NCI-H1048 (cell line): ENCODE data around the gene SEC14L6.

Source experiments
- DNase-seq: peaks from one replicate; lab custom pipeline; 2025; lab: John Stamatoyannopoulos, UW

SEC14L6 gene

DNA sequence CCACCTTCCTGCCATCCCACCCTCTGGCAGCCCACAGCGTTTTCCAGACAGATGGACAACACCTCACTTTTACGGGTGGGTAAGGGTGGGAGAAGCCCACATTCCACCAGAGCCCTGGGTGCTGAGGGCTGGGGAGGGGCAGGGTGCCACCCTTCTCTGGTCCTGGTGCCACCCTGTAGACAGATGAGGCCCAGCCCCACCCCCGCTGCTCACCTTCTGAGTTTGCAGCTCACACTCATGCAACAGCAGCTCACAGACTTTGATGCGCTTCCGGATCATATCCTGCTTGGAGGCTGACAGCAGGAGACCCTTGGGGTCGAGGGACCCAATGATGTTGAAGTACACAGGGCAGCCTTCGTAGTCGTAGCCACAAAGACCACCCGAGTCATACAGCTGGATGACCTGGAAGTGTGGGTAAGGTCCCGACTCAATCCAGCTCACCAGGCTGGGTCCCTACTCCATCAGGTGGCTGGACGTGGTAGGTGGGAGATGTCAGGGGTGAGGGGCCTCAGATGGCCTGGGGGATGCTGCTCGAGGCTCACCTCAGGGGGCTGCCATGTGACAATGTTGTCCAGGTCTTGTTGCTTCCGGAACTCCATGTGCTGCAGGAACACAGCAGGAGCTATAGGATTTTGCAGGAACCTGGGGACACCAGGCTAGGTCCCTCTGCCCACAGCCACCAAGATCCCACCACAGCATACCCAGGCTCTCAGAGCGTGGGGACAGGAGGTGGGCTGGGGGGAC, 51.3 kb downstream of the SEC14L6 start:
- no peak for DNase-seq

DNA sequence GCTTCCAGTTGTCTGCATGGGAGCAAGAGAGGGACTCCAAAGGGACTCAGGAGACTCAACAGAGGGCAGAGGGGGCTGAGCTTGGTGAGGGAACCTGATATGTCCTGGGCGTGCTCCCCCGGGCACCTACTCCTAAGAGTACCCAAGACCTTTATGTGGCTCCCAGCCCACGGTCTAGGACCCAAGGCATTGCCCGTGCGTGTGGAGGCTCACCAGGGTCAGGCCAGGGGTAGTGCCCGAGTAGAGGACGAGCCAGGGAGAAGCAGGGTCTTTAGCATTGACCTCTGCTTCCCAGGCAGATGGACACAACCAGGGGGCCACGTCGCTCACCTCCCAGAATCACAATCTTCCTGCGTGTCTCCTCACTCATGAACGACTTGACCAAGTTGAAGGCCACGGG, 54.4 kb downstream of the SEC14L6 start:
- no peak for DNase-seq

DNA sequence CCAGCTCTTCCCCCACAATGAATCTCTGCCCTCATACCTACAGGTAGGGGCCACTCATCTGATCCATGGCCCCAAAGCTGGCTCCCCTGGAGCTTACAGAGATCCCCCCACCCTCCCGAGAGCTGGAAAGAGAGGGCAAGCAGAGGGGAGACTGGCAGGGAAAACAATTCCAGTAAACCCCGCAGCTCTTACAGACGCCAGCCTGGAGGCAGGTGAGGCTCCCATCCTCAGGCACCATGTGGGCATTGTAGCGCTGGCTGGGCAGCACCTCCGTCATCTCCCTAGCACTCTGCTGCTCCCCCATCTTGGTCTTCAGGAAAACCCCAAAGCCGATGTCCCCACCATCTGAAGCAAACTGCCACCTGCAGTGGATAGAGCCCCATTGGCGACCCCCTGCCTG, 55.2 kb downstream of the SEC14L6 start:
- DNase-seq: no peak

DNA sequence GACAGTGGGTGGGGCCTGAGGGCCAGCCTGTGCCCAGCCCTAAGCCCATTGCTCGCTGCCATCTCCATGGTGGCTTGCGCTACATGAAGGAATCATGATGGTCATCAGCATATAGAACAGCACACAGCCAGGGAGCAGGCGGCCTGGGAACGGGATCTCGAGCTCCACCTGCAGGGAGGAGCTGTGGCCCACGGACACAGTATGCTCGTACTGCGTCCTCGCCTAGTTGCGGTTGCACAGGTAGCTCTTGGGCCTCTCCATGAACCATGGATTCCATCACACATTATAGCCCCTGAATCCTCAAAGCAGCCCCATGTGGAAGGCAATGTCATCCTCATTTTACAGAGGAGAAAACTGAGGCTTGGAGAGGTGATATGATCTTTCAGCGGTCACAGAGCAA, 56.1 kb downstream of the SEC14L6 start:
- DNase-seq: no peak

DNA sequence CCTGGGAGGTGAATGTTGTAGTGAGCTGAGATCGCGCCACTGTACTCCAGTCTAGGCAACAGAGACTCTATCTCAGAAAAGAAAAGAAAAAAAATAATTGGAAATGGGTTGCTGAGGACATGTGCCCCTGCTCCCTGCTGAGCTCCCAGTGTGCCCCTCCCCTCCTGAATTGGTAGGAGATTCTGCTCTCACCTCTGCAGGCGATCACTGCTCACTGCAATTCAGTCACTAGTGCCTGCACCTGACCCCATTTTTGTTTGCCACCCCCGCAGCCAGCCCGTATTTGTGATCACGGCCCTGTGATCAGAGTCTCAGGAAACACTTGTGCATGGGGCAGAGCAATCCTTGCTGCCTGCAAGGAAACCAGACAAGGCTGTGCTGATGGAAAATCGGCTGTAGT, 58.4 kb downstream of the SEC14L6 start:
- DNase-seq: no peak

DNA sequence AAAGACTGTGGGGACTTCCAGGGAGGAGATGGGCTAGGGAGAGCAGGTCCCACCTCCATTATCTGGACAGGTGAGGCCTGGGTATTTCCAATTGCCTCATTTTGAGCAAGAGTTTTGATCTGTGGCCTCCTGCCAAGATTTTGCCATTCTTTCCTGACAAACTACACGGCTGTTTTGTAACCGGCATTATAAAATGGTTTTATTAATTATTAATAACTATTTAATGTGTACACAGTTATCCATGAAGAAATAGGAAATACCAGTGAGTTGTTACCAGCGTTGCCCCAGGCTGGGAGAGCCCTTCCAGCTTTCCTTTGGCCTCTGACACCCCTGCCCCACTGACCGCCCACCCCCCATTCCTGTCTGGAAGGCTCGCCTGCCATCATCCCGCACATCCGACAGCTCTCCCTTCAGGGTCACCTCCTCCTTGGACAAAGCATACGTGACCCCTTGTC, 59.9 kb downstream of the SEC14L6 start:
- DNase-seq: no peak

DNA sequence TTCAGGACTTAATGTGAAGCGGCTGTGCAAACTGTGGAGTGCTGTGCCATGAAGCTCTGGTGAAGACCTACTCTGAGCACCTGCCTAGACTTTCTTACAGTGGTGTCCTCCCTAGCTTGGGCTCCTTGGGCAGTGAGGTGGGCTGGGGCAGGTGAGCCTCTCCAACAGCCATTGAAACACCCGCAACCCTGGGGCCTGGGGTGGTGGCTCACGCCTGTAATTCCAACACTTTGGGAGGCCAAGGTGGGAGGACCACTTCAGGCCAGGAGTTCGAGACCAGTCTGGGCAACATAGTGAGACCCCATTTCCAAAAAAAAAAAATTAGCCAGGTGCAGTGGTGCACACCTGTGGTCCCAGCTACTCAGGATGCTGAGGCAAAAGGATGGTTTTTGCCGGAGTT, 60.4 kb downstream of the SEC14L6 start:
- DNase-seq: no peak

DNA sequence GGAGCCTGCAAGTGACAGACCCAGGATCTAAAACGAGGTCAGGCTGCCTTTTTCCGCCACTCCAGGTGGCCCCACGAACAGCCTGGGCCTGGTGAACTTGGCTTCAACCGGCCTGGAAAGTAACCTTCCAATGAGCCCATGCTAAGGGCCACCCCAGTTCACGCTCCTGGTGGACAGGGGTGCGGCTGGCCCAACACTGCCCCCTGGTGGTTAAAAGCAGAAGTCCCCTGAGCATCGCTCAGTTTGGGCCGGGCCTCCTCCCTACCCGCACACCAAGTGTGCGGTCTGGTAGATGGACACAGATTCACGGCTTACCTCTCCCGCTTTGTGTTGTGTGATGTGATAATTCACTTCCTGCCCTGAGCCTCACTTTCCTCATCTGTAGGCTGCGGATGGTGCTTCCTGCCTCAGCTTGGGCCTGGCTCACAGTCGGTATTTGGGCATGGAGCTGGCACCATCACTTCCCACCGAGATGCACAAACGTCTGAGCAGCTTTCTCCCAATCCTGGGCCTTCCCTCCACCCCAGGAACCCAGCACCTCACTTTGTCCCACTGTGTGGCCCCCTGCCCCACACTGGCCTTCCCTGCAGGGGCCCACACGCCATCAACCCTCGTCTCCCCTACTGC, 61.1 kb downstream of the SEC14L6 start:
- no peak for DNase-seq

DNA sequence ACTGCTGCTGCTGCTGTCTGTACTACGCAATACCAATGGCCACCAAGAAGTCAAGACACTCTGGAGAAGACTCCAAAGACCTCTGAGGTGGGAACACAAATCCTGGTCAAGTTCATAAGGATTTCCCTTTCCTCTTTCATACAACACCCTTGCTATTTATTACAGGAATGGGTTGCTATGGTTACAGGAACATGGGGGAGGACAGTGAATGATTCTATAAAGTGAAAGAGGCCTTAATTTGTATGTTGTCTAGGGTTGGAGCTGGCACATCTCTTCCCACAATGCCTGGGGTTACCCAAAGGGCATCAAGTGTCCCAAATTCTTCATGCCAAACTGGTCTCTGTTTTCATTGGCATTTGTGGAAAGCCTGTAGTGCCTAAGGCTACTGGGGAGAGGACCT, 63.4 kb downstream of the SEC14L6 start:
- DNase-seq: no peak

DNA sequence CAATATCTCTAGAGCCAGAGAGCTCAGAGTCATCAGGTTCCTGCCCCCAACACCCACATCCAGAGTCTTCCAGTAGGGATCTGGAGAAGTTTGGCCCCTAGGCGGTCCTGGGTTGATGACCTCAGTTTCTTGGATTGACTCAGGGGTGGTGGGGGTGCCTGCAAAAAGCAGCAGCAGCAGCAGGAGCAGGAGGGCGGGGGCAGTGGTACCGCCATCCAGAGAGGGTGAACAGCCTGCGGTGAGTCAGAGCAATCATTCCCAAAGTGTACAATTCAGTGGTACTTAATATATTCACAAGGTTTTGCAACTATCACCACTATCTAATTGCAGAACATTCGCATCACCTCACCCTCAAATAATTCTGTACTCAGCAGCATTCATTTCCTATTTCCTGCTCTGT, 64.8 kb downstream of the SEC14L6 start:
- no peak for DNase-seq

DNA sequence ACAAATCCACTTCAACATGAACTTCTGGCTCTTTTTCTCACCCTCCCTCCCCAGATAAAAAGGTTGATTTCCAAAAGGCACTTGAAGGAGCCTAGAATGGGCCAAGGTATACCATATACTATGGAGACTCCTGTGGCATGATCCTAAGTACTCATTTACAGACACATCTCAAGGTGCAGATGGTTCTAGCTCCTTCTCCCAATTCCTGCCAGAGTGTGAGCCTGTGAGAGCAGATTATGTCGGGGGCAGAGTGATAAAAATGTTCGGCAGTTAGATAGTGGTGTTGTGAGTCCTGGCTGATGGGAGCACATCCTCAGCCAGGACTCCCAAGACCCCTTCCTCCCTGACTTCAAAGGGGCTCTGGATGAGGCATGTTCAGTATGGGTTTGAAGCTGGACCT, 66.6 kb downstream of the SEC14L6 start:
- DNase-seq: no peak

DNA sequence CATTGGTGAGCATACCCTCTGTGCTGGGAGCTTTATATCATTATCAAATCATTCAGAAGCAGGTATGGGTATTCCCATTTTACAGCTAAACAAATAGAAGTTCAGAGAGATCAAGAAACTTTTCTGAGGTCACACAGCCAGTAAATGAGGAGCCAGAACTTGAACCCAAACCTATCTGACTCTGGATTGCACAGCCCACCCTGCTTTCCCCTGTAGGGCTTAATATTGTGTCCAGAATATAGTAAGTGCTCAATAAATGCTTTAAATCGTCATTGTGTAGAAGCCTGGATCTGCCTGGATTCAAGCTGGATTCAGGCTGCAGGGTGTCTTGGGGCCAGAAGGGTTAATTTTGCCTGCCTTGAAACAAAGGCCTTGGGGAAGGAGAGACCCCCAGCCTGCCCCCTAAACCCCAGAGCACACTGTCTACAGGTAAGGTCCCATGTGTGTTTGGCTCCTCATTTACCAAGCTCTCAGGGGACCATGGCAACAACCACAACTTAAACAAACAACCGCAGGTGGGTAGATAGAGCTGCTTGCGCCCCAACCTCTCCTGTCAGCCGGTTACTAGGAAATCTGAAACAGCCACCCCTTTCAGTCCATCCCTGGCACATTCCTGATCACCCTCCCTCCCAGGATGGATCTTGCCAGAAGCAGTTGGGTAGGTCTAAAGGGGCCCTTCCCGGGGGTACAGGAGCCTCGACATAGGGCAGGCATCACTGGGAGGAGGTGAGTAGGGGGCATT, 71.7 kb downstream of the SEC14L6 start:
- no peak for DNase-seq

DNA sequence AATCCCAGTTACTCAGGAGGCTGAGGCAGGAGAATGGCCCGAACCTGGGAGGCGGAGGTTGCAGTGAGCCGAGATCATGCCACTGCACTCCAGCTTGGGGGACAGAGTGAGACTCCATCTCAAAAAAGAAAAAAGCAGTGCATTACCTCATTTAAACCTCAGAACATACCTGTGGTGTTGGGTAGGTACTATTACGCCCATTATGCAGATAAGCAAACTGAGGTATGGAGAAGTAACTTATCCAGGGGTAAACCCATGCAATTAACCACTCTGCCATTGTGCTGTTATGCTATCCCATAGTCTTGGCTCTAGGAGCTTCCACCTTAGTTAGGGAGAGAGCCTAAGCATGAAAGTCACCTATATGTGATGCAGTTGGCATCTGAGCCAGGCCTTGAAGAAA, 72.4 kb downstream of the SEC14L6 start:
- DNase-seq: no peak

DNA sequence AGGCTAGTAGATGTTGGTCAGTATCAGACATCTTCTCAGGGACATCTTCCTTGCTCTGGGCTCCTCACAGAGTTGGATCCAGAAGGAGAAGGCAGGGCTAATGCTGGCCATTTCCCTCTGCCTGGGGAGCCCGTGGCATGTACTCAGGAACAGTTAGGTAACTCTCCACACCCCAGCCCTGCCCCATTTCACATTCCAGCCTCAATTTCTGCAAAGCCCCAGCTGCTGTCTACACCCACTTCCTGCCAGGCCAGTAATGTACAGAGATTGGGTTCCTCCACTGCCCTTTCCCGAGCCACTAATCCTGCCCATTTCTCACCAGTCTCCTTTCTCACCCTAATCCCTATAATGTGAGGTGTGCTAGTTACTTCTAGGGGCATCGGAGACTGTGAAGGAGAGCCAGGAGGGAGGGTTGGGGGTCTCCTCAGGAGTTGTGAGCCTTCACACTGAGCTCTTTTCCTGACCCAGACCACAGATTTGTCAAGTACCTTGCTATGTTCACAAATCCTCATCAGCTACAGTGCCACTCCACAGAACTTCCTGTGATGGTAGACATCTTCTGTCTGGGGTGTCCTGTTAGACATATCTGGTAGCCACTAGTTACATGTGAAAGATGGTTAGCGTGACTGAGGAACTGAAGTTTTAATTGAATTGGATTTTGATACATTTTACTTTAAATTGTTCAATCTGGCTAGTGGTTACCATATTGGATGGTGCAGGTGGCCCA, 73.4 kb downstream of the SEC14L6 start:
- no peak for DNase-seq
